Endothelial cell of umbilical vein (primary cell): Measurements from ENCODE around the gene SCAI.

Source experiments
- JUN ChIP-seq: IDR thresholded peaks from 2 replicates; pipeline ENCODE4 v1.6.1; 2011; ENCODE audit warnings: borderline replicate concordance, low read depth; ENCODE audit not compliant: insufficient read length, insufficient read depth
- TF ChIP-seq, protein P1 (sequence below), 2 donors: IDR thresholded peaks; 1 replicate in 1 of 2; 2 replicates in 1 of 2; pipeline ENCODE4 v1.5.1; 2011; ENCODE audit warnings: low read length in 2 of 2, mild to moderate bottlenecking in 2 of 2, moderate library complexity in 2 of 2, control low read depth in 1 of 2, inconsistent platforms in 1 of 2, low read depth in 1 of 2; ENCODE audit not compliant: insufficient read depth in 1 of 2; ENCODE audit errors: extremely low read depth in 1 of 2

- TF ChIP-seq, protein P1, sequence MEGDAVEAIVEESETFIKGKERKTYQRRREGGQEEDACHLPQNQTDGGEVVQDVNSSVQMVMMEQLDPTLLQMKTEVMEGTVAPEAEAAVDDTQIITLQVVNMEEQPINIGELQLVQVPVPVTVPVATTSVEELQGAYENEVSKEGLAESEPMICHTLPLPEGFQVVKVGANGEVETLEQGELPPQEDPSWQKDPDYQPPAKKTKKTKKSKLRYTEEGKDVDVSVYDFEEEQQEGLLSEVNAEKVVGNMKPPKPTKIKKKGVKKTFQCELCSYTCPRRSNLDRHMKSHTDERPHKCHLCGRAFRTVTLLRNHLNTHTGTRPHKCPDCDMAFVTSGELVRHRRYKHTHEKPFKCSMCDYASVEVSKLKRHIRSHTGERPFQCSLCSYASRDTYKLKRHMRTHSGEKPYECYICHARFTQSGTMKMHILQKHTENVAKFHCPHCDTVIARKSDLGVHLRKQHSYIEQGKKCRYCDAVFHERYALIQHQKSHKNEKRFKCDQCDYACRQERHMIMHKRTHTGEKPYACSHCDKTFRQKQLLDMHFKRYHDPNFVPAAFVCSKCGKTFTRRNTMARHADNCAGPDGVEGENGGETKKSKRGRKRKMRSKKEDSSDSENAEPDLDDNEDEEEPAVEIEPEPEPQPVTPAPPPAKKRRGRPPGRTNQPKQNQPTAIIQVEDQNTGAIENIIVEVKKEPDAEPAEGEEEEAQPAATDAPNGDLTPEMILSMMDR (IDR thresholded peaks at IDR 0.05; ENCODE audit: extremely low read depth in 1 of 2, insufficient read depth in 1 of 2, low read depth in 1 of 2, low read length in 2 of 2): no peak
- TF ChIP-seq JUN: no peak
Measured at GRCh38 chr9:124894035-124894740, 249.1 kb downstream of the SCAI start.
